Parathyroid adenoma (tissue), 2 donors: ENCODE measurements around the gene EXTL1.

Experiments used
- H2AFZ ChIP-seq: fragments of 300-600 bp; sonication (generic); one replicate; pipeline ENCODE4 v1.7.0; 2017; ENCODE audit warnings: antibody characterized with exemption, mild to moderate bottlenecking
- H3K27ac ChIP-seq: fragments of 300-600 bp; sonication (generic); one replicate; pipeline ENCODE4 v1.7.0; 2017
- H3K27me3 ChIP-seq: fragments of 300-600 bp; sonication (generic); one replicate; pipeline ENCODE4 v1.7.0; 2017; ENCODE audit warnings: low read length; ENCODE audit not compliant: control insufficient read depth, insufficient read depth
- H3K36me3 ChIP-seq: fragments of 300-600 bp; sonication (generic); one replicate; pipeline ENCODE4 v1.7.0; 2017; ENCODE audit warnings: low read length; ENCODE audit not compliant: control insufficient read depth, insufficient read depth
- H3K4me1 ChIP-seq: fragments of 300-600 bp; sonication (generic); one replicate; pipeline ENCODE4 v1.7.0; 2017; ENCODE audit warnings: control low read depth
- H3K4me2 ChIP-seq: fragments of 300-600 bp; sonication (generic); one replicate; pipeline ENCODE4 v1.7.0; 2017; ENCODE audit warnings: low read length
- H3K4me3 ChIP-seq: fragments of 300-600 bp; sonication (generic); one replicate; pipeline ENCODE4 v1.7.0; 2017; ENCODE audit warnings: low read depth, low read length
- H3K79me2 ChIP-seq: fragments of 300-600 bp; sonication (generic); one replicate; pipeline ENCODE4 v1.7.0; 2017; ENCODE audit warnings: control low read depth
- H3K9ac ChIP-seq: fragments of 300-600 bp; sonication (generic); one replicate; pipeline ENCODE4 v1.7.0; 2017; ENCODE audit warnings: mild to moderate bottlenecking
- H3K9me3 ChIP-seq: fragments of 300-600 bp; sonication (generic); one replicate; pipeline ENCODE4 v1.7.0; 2017; ENCODE audit warnings: low read length; ENCODE audit not compliant: control insufficient read depth
- CTCF ChIP-seq: fragments of 300-600 bp; sonication (generic); IDR thresholded peaks from one replicate; pipeline ENCODE4 v1.7.0; 2017; ENCODE audit warnings: antibody characterized with exemption, mild to moderate bottlenecking
- donor health status: primary hyperparathyroidism.

EXTL1 gene

GRCh38 chr1:26023009-26023408 is 1.4 kb downstream of the EXTL1 start:
- Histone ChIP-seq H3K4me2 (no peak overlapping the region), H3K4me1 (no peaks in the 10 kb centered on the region), H3K9me3 (no peaks in the 10 kb centered on the region), H3K36me3 (no peaks in the 10 kb centered on the region), H3K4me3 (no peak overlapping the region), H3K79me2 (no peaks in the 10 kb centered on the region), H3K27ac (no peak overlapping the region), H3K27me3 (no peaks in the 10 kb centered on the region), H3K9ac (no peak overlapping the region), H2AFZ (no peak overlapping the region)
- TF ChIP-seq CTCF: no peak

DNA sequence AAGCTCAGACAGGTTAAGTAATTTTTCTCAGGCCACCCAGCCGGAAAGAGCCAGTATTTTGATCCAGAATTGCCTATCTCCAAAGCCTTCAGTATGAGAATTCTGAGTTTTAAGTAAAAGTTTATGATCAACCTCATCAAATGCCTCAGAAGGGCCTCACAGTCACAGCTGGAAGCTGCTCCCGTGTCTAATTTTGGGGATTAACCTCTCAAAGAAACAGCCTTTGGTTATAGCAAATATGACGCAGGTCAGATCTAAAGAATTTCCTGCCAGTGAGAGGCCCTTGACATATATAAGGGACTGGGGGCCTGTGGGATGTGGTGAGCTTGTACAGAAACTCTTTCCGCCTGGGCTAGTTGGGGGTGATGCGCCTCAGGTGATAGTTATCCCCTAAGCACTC is 2.3 kb downstream of the EXTL1 start:
- Histone ChIP-seq H3K4me1 (no peaks in the 10 kb centered on the region), H3K36me3 (no peaks in the 10 kb centered on the region), H3K79me2 (no peaks in the 10 kb centered on the region), H3K4me3 (no peak overlapping the region), H3K27ac (no peak overlapping the region), H3K27me3 (no peaks in the 10 kb centered on the region), H3K9ac (no peak overlapping the region), H2AFZ (no peak overlapping the region), H3K9me3 (no peaks in the 10 kb centered on the region), H3K4me2 (no peak overlapping the region)
- TF ChIP-seq CTCF: no peak

DNA sequence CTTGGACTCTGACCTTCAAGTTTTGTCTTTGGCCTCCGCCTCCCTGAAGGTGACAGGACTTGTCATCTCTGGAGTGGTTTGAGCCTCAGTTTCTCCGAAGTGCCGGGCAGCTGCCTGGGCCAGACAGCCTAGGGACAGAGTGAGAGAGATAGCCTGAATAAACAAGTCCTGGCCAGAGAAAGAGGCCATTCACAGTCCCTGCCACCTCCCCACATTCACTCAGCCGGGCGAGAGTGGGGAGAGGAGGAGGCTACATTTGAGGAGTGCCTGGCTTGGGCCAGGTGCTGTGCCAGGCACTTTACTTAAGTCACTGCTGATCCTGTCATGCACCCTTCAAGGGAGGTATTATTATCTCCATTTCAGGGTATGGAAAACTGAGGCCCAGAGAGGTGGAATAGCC is 3.5 kb downstream of the EXTL1 start:
- Histone ChIP-seq H3K4me2 (no peak overlapping the region), H3K27me3 (no peaks in the 10 kb centered on the region), H2AFZ (no peak overlapping the region), H3K9me3 (no peaks in the 10 kb centered on the region), H3K36me3 (no peaks in the 10 kb centered on the region), H3K4me1 (no peaks in the 10 kb centered on the region), H3K9ac (no peak overlapping the region), H3K79me2 (no peaks in the 10 kb centered on the region), H3K27ac (no peak overlapping the region), H3K4me3 (no peak overlapping the region)
- no peak for TF ChIP-seq CTCF

DNA sequence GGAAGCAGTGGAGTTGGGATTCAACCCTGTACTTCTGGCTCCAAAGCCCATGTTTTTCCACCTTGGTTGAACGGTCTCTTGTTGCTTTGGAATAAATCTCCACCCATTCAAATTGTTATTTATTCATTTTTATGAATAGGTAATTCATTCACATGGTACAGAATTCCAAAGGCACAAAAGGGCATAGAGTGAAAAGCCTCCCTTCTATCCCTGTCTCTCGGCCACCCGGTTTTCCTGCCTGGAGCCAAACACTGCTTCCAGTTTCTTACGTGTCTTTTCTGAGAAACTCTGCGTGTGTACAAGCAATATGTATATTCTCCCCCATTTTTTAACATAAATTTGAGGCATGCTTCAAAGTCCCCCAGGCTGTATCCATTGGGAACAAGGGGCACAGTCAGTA is 3.9 kb downstream of the EXTL1 start:
- no peaks in the 10 kb centered on the region for H3K79me2 ChIP-seq
- no peak overlapping the region for H3K4me3 ChIP-seq
- H3K36me3 ChIP-seq: no peaks in the 10 kb centered on the region
- H3K9me3 ChIP-seq: no peaks in the 10 kb centered on the region
- no peak overlapping the region for H3K27ac ChIP-seq
- H3K27me3 ChIP-seq: no peaks in the 10 kb centered on the region
- TF ChIP-seq CTCF: no peak
- H2AFZ ChIP-seq: no peak overlapping the region
- no peak overlapping the region for H3K9ac ChIP-seq
- no peaks in the 10 kb centered on the region for H3K4me1 ChIP-seq
- no peak overlapping the region for H3K4me2 ChIP-seq

DNA sequence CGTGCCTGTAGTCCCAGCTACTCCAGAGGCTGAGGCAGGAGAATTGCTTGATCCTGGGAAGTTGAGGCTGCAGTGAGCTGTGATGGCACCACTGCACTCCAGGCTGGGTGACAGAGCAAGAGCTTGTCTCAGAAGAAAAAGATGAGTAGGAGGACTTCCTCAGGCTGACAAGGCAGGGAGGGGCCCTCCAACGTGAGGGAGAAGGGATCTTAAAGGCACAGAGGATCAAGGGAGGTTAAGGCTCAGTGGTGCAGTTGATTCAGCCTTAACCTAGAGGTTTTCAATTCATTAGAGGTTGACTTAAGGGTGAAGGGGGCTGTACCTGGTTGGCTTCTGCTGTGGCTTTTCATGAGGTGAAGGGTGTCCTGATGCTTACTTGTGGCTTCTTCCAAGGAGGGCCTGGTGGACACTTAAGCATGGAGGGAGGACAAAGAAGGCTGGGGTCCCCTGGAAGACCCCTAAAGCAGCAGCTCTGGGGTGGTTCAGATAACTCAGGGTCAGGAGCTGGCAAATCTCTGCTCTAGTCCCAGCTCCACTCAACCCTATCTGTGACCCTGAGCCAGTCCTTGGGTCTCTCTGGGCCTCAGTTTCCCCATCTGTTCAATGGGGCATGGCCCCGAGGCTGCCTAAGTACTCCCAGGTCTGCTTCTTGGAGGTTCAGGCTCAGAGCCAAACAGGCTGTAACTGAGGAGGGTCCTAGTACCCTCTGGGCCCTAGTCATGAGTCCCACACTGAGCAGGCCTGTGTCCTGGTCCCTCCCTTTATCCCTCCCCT is 6.3 kb downstream of the EXTL1 start:
- Histone ChIP-seq H3K27ac (no peak overlapping the region), H3K9ac (no peak overlapping the region), H2AFZ (no peak overlapping the region), H3K4me2 (no peak overlapping the region), H3K9me3 (no peaks in the 10 kb centered on the region), H3K4me3 (no peak overlapping the region), H3K79me2 (no peaks in the 10 kb centered on the region), H3K4me1 (no peaks in the 10 kb centered on the region), H3K27me3 (no peaks in the 10 kb centered on the region), H3K36me3 (no peaks in the 10 kb centered on the region)
- no peak for TF ChIP-seq CTCF
